CD8-positive, alpha-beta memory T cell (primary cell): ENCODE measurements around the gene C16orf96. TPM values are rescaled to one million over a fixed set of nuclear protein-coding genes. Genes with fewer than 3 reads are reported as not detected.

Experiments
- CTCF ChIA-PET: fragments of 350-600 bp; sonication (Branson Sonifier 250); formaldehyde crosslinking; loops from one replicate; lab custom pipeline; 2021; ENCODE audit warnings: antibody characterized with exemption; lab: Charles Lee
- POLR2A ChIA-PET: fragments of 350-600 bp; sonication (Branson Sonifier 250); formaldehyde crosslinking; loops from one replicate; lab custom pipeline; 2021; ENCODE audit warnings: antibody characterized with exemption; lab: Charles Lee
- DNase-seq, 5 donors: peaks; one replicate each; pipeline versions ENCODE4 v3.0.0 to v3.0.0-alpha.2; 2020 to 2022; ENCODE audit warnings: mixed read lengths in 1 of 5
- H3K27ac ChIP-seq: one replicate; pipeline ENCODE4 v1.7.0; 2013; ENCODE audit warnings: low read depth, mild to moderate bottlenecking, low read length, moderate library complexity
- H3K27me3 ChIP-seq: 2 replicates; pipeline ENCODE4 v1.7.0; 2013; ENCODE audit warnings: low read length, mild to moderate bottlenecking; ENCODE audit not compliant: insufficient read depth, poor library complexity, severe bottlenecking
- H3K36me3 ChIP-seq: 2 replicates; pipeline ENCODE4 v1.7.0; 2013; ENCODE audit warnings: mild to moderate bottlenecking, low read length, moderate library complexity; ENCODE audit not compliant: insufficient read depth
- H3K4me1 ChIP-seq: 2 replicates; pipeline ENCODE4 v1.7.0; 2013; ENCODE audit warnings: mild to moderate bottlenecking, low read length, moderate library complexity; ENCODE audit not compliant: insufficient read depth
- H3K4me3 ChIP-seq: 2 replicates; pipeline ENCODE4 v1.7.0; 2013; ENCODE audit warnings: mild to moderate bottlenecking, low read length
- H3K9me3 ChIP-seq: 2 replicates; pipeline ENCODE4 v1.7.0; 2013; ENCODE audit warnings: mild to moderate bottlenecking, low read length
- H3K27ac Mint-ChIP-seq, 8 donors: one replicate each; pipeline ENCODE4 v1.8.0; 2020 to 2021; ENCODE audit warnings: mixed read lengths in 8 of 8, mild to moderate bottlenecking in 6 of 8, inconsistent platforms in 3 of 8, moderate library complexity in 3 of 8
- H3K27me3 Mint-ChIP-seq, 2 donors: one replicate each; pipeline ENCODE4 v1.8.0; 2020 to 2021; ENCODE audit warnings: mixed read lengths in 2 of 2, mild to moderate bottlenecking in 1 of 2, moderate library complexity in 1 of 2
- H3K36me3 Mint-ChIP-seq, 3 donors: one replicate each; pipeline ENCODE4 v1.8.0; 2020 to 2021; ENCODE audit warnings: mixed read lengths in 3 of 3, inconsistent platforms in 1 of 3, mild to moderate bottlenecking in 1 of 3
- H3K4me1 Mint-ChIP-seq, 3 donors: one replicate each; pipeline ENCODE4 v1.8.0; 2020 to 2021; ENCODE audit warnings: mixed read lengths in 3 of 3, inconsistent platforms in 1 of 3, mild to moderate bottlenecking in 1 of 3
- H3K4me3 Mint-ChIP-seq, 7 donors: one replicate each; pipeline ENCODE4 v1.8.0; 2020 to 2021; ENCODE audit warnings: mixed read lengths in 7 of 7, mild to moderate bottlenecking in 6 of 7, moderate library complexity in 4 of 7, inconsistent platforms in 2 of 7
- H3K9me3 Mint-ChIP-seq, 5 donors: one replicate each; pipeline ENCODE4 v1.8.0; 2020 to 2022; ENCODE audit warnings: mixed read lengths in 5 of 5, mild to moderate bottlenecking in 3 of 5, moderate library complexity in 2 of 5, inconsistent platforms in 1 of 5
- polyA plus RNA-seq: library from polyadenylated mRNA; unstranded; fragments of 300-500 nt; fragmentation: Illumina TruSeq; gene quantifications from one replicate; pipeline ENCODE4 v1.2.3, GENCODE V29; 2021
- total RNA-seq, 2 experiments: library from RNA; stranded (reverse); gene quantifications; one replicate each; pipeline ENCODE4 v1.2.3, GENCODE V29; 2021

Gene C16orf96
- total and polyA plus RNA-seq, 3 experiments from 2014 or later: 0.05 to 0.11 (median 0.07) TPM

GRCh38 chr16:4597174-4597573 lies 41.0 kb downstream of the C16orf96 start:
- no peak for DNase-seq
- H3K4me3 ChIP-seq: no peak overlapping the region
- H3K27me3 ChIP-seq: no peaks in the 10 kb centered on the region
- H3K4me1 ChIP-seq: no peaks in the 10 kb centered on the region
- no peaks in the 10 kb centered on the region for H3K9me3 ChIP-seq
- CTCF ChIA-PET: interaction anchor here (1.6 kb wide), 1 partner anchor 12 kb away, joined by 5 read pairs; no protein-coding TSS in a partner anchor
- Mint-ChIP-seq H3K36me3 (no peaks in the 10 kb centered on the region), H3K9me3 (no peaks in the 10 kb centered on the region), H3K4me3 (no peak overlapping the region), H3K27ac (no peak overlapping the region), H3K27me3 (peaks cover 1 to 4% of the 10 kb centered on the region in 2 donors), H3K4me1 (no peaks in the 10 kb centered on the region)
- POLR2A ChIA-PET: interaction anchor here (0.5 kb wide), 1 partner anchor 9 kb away, joined by 3 read pairs; no protein-coding TSS in a partner anchor
- no peaks in the 10 kb centered on the region for H3K36me3 ChIP-seq
- no peak overlapping the region for H3K27ac ChIP-seq

DNA sequence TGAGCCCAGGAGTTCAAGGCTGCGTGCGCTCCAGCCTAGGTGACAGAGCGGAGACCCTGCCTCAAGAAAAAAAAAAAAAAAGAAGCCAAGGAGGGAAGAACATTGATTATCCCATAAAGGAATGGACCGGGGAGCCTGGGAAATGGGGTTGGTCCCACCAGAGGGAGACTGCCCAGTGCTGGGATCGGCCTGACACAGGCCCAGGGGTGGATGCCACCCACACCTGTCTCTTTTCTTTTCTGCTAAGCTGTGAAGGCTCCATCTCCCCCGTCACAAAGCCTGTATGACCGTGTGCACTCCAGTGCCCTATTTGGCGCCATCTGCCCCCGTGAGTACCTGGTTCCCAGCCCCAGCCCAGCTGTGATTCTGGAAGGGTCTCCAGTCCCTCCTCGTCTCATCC lies 42.9 kb downstream of the C16orf96 start:
- Mint-ChIP-seq H3K36me3 (no peaks in the 10 kb centered on the region), H3K27me3 (peaks cover 1 to 4% of the 10 kb centered on the region in 2 donors), H3K9me3 (no peaks in the 10 kb centered on the region), H3K4me3 (no peak overlapping the region), H3K4me1 (no peaks in the 10 kb centered on the region), H3K27ac (no peak overlapping the region)
- Histone ChIP-seq H3K9me3 (no peaks in the 10 kb centered on the region), H3K27me3 (no peaks in the 10 kb centered on the region), H3K4me3 (no peak overlapping the region), H3K27ac (no peak overlapping the region), H3K4me1 (no peaks in the 10 kb centered on the region), H3K36me3 (no peaks in the 10 kb centered on the region)
- ChIA-PET POLR2A (no interaction called here), CTCF (interaction anchor here (0.6 kb wide), 1 partner anchor 52 kb away, joined by 3 read pairs; no protein-coding TSS in a partner anchor)
- no peak for DNase-seq

DNA sequence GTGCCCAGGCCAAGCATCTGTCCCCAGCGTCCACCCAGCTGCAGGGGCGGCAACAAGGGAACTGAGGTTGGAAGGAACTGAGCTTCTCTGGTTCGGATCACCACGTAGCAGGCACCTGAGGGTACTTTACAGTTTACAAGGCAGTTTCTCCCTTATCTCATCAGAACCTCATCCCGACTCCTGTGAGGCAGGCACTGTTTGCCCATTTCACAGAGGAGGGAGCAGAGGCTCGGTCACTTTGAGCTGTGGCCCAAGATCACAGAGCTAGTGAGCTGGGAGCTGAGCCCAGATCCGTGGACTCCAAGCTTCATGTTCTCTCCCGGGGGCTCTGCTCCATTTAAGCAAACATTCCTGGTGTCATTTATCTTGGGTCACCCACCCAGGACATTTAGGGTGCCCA lies 43.4 kb downstream of the C16orf96 start:
- CTCF ChIA-PET: no interaction called here
- Mint-ChIP-seq H3K27me3 (peaks cover 1 to 4% of the 10 kb centered on the region in 2 donors), H3K27ac (no peak overlapping the region), H3K36me3 (no peaks in the 10 kb centered on the region), H3K4me3 (no peak overlapping the region), H3K9me3 (no peaks in the 10 kb centered on the region), H3K4me1 (no peaks in the 10 kb centered on the region)
- H3K9me3 ChIP-seq: no peaks in the 10 kb centered on the region
- H3K4me3 ChIP-seq: no peak overlapping the region
- no peak overlapping the region for H3K27ac ChIP-seq
- H3K27me3 ChIP-seq: no peaks in the 10 kb centered on the region
- no peak for DNase-seq
- POLR2A ChIA-PET: no interaction called here
- H3K4me1 ChIP-seq: no peaks in the 10 kb centered on the region
- no peaks in the 10 kb centered on the region for H3K36me3 ChIP-seq

DNA sequence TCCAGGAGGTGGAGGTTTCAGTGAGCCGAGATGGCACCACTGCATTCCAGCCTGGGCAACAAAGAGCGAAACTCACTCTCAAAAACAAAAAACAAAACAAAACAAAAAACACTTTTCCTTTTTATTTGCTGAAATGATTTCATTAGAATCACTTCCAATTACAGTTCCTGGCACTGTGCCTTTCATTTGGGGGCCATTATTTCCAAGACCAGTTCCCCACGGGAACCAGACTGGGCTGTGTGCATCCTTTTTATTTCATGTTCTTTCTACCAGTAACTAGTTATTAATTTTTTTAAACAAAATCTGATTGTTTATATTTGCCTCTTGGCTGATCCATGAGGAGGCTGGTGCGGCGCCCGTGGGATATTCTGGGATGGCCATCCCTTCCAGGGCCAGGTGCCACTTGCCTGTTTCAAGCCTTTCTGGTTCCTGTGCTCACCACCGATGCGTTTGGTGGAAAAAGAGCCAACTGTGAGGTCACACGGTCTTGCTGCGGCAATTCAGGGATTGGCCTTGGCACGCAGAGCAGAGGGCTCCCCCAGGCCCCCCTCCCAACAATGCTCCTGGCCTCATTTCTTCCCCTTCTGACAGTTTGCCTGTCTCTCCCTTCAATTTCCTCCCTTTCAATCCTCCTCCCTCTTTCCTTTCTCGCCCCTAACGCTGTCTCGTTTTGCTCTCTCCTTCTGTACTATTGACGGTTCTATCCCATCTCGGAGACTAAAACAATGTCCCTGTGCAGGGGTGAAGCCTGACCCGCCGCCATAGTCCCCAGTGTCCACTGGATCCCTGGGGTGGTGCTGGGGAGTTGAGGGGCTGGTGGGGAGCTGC lies 45.1 kb downstream of the C16orf96 start:
- peaks cover 0 to 1% (median 0%) of the 10 kb centered on the region in 3 donors for H3K36me3 Mint-ChIP-seq
- H3K4me1 Mint-ChIP-seq: no peaks in the 10 kb centered on the region
- ChIA-PET POLR2A (no interaction called here), CTCF (no interaction called here)
- no peak overlapping the region for H3K4me3 Mint-ChIP-seq
- Histone ChIP-seq H3K27me3 (no peaks in the 10 kb centered on the region), H3K4me3 (no peak overlapping the region), H3K27ac (no peak overlapping the region), H3K36me3 (no peaks in the 10 kb centered on the region), H3K4me1 (no peaks in the 10 kb centered on the region), H3K9me3 (no peaks in the 10 kb centered on the region)
- H3K27ac Mint-ChIP-seq: peak overlapping the region in 1 of 8 donors; percentile 70
- H3K27me3 Mint-ChIP-seq: peaks cover 1 to 4% of the 10 kb centered on the region in 2 donors
- H3K9me3 Mint-ChIP-seq: no peaks in the 10 kb centered on the region
- no peak for DNase-seq

DNA sequence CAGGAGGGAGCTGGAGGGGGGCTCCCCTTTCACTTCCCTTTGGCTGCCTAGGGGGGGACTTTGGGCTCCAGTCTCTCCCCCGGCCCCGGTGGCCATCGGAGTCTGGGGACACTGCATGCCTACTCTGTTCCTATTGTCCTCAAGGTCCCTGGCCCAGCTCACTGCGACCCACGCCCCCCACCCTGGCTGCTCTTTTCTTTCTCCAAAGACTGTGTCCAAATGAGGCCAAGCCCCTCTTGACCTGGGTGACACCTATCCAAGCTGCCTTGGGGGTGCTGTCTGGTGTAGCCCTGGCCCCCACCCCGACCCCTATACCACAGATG lies 45.7 kb downstream of the C16orf96 start:
- H3K9me3 Mint-ChIP-seq: no peaks in the 10 kb centered on the region
- CTCF ChIA-PET: interaction anchor here (2.0 kb wide), 1 partner anchor 49 kb away, joined by 5 read pairs; no protein-coding TSS in a partner anchor

GRCh38 chr16:4602331-4602730 lies 46.2 kb downstream of the C16orf96 start:
- H3K4me1 ChIP-seq: no peaks in the 10 kb centered on the region
- Mint-ChIP-seq H3K27me3 (peaks cover 1 to 4% of the 10 kb centered on the region in 2 donors), H3K9me3 (no peaks in the 10 kb centered on the region), H3K4me3 (no peak overlapping the region), H3K27ac (no peak overlapping the region), H3K4me1 (no peaks in the 10 kb centered on the region), H3K36me3 (peaks cover 0 to 3% (median 2%) of the 10 kb centered on the region in 3 donors)
- no peak overlapping the region for H3K27ac ChIP-seq
- POLR2A ChIA-PET: no interaction called here
- no peaks in the 10 kb centered on the region for H3K27me3 ChIP-seq
- no peaks in the 10 kb centered on the region for H3K36me3 ChIP-seq
- no peaks in the 10 kb centered on the region for H3K9me3 ChIP-seq
- DNase-seq: no peak
- CTCF ChIA-PET: interaction anchor here (2.0 kb wide), 1 partner anchor 48 kb away, joined by 5 read pairs; no protein-coding TSS in a partner anchor
- H3K4me3 ChIP-seq: no peak overlapping the region

More for the DNA sequence above, 45.7 kb downstream of the C16orf96 start:
- Histone ChIP-seq H3K36me3 (no peaks in the 10 kb centered on the region), H3K27me3 (no peaks in the 10 kb centered on the region), H3K4me1 (no peaks in the 10 kb centered on the region), H3K9me3 (no peaks in the 10 kb centered on the region), H3K27ac (no peak overlapping the region), H3K4me3 (no peak overlapping the region)
- POLR2A ChIA-PET: no interaction called here
- Mint-ChIP-seq H3K27me3 (peaks cover 1 to 4% of the 10 kb centered on the region in 2 donors), H3K4me3 (no peak overlapping the region), H3K27ac (peak overlapping the region in 1 of 8 donors; percentile 70), H3K4me1 (no peaks in the 10 kb centered on the region), H3K36me3 (peaks cover 0 to 2% (median 0%) of the 10 kb centered on the region in 3 donors)
- DNase-seq: no peak

- Mint-ChIP-seq H3K27ac (no peak overlapping the region), H3K4me1 (no peaks in the 10 kb centered on the region), H3K27me3 (peaks cover 1 to 4% of the 10 kb centered on the region in 2 donors), H3K4me3 (no peak overlapping the region), H3K9me3 (no peaks in the 10 kb centered on the region), H3K36me3 (peaks cover 0 to 16% (median 2%) of the 10 kb centered on the region in 3 donors)
- no peak overlapping the region for H3K4me3 ChIP-seq
- POLR2A ChIA-PET: no interaction called here
- H3K27me3 ChIP-seq: no peaks in the 10 kb centered on the region
- no peak overlapping the region for H3K27ac ChIP-seq
- H3K9me3 ChIP-seq: no peaks in the 10 kb centered on the region
- H3K36me3 ChIP-seq: no peaks in the 10 kb centered on the region
- no peaks in the 10 kb centered on the region for H3K4me1 ChIP-seq
- CTCF ChIA-PET: interaction anchor here (2.0 kb wide), 1 partner anchor 47 kb away, joined by 5 read pairs; no protein-coding TSS in a partner anchor
- no peak for DNase-seq
Measured at GRCh38 chr16:4603624-4604170, 47.6 kb downstream of the C16orf96 start.

GRCh38 chr16:4604401-4604800 lies 48.3 kb downstream of the C16orf96 start:
- ChIA-PET CTCF (no interaction called here), POLR2A (no interaction called here)
- H3K4me3 ChIP-seq: no peak overlapping the region
- H3K36me3 Mint-ChIP-seq: peaks cover 0 to 20% (median 2%) of the 10 kb centered on the region in 3 donors
- no peaks in the 10 kb centered on the region for H3K9me3 ChIP-seq
- DNase-seq: no peak
- no peaks in the 10 kb centered on the region for H3K4me1 ChIP-seq
- H3K36me3 ChIP-seq: no peaks in the 10 kb centered on the region
- no peak overlapping the region for H3K27ac ChIP-seq
- H3K27me3 Mint-ChIP-seq: peaks cover 1 to 4% of the 10 kb centered on the region in 2 donors
- H3K4me3 Mint-ChIP-seq: no peak overlapping the region
- H3K9me3 Mint-ChIP-seq: no peaks in the 10 kb centered on the region
- no peaks in the 10 kb centered on the region for H3K27me3 ChIP-seq
- no peak overlapping the region for H3K27ac Mint-ChIP-seq
- no peaks in the 10 kb centered on the region for H3K4me1 Mint-ChIP-seq
